VCaP (cell line): Measurements from ENCODE around the gene DSN1.
A peak's percentile ranks its signal among the peaks of the same experiment; 100 is the strongest.

Experiments
- H3K27ac ChIP-seq: fragments of 450-650 bp; 2 replicates; pipeline ENCODE4 v1.5.1; 2017
- CTCF ChIP-seq: fragments of 450-650 bp; conservative IDR thresholded peaks from 2 replicates; pipeline ENCODE4 v1.5.1; 2017; ENCODE audit warnings: mild to moderate bottlenecking, moderate library complexity

DSN1 gene

GRCh38 chr20:36784900-36785299 is 11.3 kb upstream of the DSN1 start:
- no peak overlapping the region for H3K27ac ChIP-seq
- TF ChIP-seq CTCF, result no peak

- no peak for TF ChIP-seq CTCF
These were observed 10.6 kb upstream of the DSN1 start for GRCh38 chr20:36784116-36784515.

GRCh38 chr20:36779656-36780025 is 6.1 kb upstream of the DSN1 start:
- no peak overlapping the region for H3K27ac ChIP-seq
- no peak for TF ChIP-seq CTCF

More at GRCh38 chr20:36784116-36784515, 10.6 kb upstream of the DSN1 start:
- no peak overlapping the region for H3K27ac ChIP-seq

- no peak for TF ChIP-seq CTCF
- H3K27ac ChIP-seq, result no peak overlapping the region
These were observed 5.5 kb upstream of the DSN1 start for GRCh38 chr20:36778831-36779655.

- no peak overlapping the region for H3K27ac ChIP-seq
- TF ChIP-seq CTCF, result no peak
These were observed 4.0 kb upstream of the DSN1 start for GRCh38 chr20:36777576-36777975.

GRCh38 chr20:36777167-36777566 is 3.6 kb upstream of the DSN1 start:
- no peak overlapping the region for H3K27ac ChIP-seq
- TF ChIP-seq CTCF, result no peak

- no peak for TF ChIP-seq CTCF
- peak overlapping the region; percentile 97 for H3K27ac ChIP-seq
These were observed 2.3 kb upstream of the DSN1 start for GRCh38 chr20:36775826-36776225.
